SHP77 (cell line): ENCODE measurements around the gene BLM.

ENCODE experiments used
- DNase-seq, 2 experiments: peaks; one replicate each; lab custom pipeline; 2025; lab: John Stamatoyannopoulos, UW

Gene BLM

DNA sequence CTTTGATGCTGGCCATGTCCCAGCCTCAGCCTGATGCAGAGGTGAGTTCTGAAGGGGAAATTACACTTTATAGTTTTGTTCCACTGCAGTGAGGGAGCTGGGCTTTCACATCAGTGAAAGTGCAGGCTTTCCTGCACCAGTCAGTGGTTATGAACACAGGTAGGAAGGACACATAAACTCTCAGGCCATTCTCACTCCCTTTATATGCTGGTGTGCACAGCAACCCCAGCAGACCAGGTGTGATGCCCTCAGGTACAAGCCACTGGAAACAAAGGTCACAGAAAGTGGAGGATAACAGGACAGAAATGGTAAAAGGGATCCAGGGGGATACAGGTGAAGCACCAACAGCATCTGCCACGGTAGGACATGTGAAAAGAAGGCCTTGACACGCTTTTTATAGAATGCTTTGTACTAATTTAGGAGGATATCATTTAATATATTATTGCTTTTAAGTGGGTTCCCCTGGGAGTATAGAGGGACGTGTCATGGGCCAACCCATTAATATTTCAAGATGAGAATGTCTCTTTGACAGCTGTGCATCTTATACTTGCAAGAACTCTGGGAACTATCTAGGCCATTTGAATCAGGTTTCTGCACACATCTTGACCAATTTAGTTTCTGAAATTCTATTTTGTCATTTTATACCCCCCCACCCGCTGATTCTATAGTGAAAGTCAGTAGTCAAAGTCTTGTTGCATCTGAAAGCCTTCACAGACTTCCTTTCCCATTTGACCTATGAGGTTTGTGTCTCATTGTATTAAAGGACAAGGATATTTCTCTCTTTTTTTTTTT, 25.0 kb upstream of the BLM start:
- no peak for DNase-seq

DNA sequence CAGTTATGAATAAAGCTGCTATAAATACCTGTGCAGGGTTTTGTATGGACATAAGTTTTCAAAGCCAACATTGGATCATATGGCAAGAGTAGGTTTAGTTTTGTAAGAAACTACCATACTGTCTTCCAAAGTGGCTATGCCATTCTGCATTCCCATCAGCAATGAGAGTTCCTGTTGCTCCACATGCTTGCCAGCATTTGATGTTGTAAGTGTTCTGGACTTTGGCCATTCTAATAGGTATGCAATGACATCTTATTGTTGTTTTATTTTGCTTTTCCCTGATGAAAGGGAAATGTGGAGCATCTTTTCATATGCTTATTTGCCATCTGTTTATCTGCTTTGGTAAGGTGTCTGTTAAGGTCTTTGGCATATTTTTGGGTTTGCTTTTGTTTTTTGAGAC, 22.2 kb upstream of the BLM start:
- no peak for DNase-seq

DNA sequence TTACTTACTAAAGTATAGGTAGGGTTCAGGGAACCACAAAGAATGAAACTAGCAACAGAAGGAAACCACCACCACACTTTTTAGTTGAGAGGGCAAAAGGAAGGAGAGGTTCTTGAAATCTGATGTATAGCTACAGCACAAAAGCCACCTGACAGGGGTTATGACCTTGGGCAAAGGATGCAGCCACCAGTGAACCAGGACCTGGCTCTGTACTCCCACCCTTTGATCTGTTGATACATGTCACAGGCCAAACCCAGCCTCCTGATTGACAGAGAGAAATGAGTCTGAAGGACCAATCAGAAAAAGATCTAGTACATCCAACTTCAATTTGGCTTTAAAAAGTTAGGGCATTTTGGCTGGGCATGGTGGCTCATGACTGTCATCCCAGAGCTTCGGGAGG, 20.0 kb upstream of the BLM start:
- DNase-seq, result no peak

DNA sequence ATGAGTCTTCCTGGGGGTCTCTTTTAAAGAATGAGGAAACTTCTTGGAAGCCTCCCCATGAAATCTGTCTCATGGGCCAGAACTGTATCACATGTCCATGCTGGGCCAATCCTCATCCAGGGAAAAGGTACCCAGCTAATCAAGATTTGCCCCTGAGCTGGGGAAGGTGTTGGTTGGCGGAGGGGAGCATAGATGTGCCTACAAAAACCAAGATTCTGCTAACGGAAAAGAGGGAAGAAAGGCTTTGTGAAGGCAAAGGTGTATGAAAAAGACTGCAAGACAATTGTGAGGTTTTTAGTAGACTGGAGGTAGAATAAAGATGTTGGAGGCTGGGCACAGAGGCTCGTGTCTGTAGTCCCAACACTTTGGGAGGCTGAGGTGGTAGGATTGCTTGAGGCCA, 18.5 kb upstream of the BLM start:
- no peak for DNase-seq

DNA sequence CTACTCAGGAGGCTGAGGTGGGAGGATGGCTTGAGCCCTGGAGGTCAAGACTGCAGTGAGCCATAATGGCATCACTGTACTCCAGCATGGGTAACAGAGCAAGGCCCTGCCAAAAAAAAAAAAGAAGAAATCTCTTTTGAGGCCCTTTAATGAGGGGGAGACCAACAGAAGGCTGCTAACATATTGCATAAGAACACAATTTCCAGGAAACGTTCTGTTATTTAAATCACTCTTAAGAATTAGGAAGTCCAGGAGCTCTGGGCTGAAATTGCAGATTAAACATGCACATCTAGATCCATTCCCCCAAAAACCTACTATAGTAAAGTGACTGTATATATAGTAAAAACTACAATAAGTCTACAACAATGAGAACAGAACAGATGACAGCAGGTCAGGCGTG, 16.1 kb upstream of the BLM start:
- no peak for DNase-seq

DNA sequence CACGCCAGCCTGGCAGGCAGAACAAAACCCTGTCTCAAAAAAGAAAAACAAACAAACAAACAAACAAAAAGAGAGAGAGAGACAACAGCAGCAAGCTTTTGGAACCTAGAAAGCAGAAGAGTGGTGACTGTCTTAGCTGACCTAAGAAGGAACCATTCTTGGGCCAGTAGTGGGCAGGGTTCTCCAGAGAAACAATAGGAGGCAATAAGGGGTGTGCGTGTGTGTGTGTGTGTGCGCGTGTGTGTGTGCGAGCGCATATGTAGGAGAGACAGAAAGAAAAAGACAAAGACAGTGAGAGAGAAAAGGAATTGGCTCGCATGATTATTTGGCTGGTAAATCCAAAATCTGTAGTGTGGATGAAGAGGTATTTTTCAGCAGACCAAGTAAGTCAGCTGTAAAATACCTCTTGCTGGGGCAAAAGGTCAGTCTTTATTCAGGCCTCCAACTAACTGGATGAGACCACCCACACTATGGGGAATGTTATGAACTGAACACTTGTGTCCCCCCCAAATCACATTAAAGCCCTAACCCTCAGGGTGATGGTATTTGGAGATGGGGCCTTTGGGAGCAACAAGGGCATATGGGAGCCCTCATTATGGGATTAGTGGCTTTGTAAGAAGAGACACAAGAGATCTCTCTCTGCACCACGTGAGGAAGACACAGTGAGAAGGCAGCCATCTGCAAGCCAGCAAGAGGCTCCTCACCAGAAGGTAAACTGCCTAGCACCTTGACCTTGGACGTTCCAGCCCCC, 15.1 kb upstream of the BLM start:
- DNase-seq, result no peak

DNA sequence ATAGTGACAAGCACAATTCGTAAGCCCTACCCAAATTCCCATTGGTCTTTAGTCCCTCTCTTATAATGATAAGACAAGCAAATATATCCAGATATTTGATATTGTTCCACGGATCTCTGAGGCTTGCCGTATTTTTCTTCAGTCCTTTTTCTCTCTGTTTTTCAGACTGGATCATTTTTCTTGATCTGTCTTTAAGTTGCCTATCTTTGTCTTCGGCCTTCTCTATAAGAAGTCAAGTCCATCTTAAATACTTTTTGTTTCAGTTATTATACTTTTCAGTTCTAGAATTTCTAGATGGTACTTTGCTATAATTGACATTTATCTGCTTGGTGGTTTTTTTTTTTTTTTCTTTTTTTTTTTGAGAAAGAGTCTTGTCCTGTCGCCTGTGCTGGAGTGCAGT, 13.7 kb upstream of the BLM start:
- no peak for DNase-seq

DNA sequence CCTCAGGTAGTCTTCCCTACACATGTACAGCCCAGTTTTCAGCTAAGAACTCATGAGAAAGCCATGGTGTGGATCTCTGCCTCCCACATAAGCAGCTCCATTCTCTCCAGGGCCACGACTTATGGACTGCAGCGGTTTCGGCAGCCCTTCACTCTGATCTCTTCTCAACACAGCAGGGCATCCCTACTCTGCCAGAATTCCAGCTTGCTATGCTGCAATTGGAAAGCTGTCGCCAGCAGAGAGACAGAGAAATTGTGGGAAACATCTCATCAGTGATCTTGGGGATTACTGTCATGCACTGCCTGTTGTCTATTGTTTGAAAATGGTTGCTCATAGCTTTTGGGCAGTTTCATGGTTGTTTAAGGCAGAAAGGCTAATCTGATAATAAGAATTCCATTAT, 11.9 kb upstream of the BLM start:
- DNase-seq, result no peak

DNA sequence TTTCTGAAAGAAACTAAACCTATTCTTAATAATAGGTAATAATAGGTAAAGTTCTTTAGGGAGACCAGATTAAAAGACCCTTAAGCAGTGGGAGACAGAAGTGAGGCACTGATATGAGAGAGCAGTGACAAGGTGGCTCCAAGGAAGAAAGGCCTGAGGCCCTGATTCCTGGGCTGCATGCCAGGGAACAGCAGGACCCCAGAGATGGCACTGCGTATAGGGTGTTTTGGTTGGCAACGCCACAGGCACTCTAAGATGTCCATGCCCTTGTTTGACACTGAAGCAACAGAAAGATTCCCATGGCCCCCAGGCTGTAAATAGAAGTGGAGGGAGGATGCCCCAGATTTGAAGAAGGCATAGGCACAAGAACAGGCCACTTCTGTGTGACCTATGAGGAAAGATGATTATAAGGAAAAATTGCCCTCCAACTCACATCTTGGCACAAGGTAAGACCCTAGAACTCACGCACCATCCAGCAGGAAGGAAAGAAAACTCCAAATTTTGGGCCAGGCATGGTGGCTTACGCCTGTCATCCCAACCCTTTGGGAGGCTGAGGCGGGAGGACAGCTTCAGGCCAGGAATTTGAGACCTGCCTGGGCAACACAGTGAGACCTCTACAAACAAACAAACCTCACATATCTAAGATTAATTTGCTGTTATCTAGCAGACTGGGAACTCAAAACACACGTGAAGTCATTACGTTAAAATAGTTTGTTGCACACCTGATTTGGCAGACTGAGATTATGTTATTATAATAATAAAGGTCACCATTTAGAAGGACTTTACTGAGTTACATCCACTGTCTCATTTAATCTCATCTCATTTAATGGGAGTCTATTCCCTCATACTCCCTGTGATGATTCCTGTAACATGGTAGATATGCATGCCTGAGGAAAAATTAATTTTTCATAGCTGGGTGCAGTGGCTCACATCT, 10.5 kb upstream of the BLM start:
- no peak for DNase-seq

DNA sequence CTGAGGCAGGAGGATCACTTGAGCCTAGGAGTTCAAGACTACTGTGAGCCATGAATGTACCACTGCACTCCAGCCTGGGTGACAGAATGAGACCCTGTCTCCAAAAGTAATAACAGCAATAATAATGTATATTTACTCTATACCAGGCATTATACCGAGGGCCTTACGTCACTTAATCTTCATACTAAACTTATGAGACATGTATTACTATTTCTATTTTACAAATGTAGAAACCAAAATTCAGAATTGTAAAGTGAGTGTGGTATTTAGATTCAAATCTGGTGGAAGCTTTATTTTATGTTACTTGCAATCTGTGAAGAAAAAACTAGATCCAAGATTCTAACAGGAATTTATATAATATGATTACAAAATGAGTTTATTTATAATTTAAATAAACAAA, 9.7 kb upstream of the BLM start:
- no peak for DNase-seq

DNA sequence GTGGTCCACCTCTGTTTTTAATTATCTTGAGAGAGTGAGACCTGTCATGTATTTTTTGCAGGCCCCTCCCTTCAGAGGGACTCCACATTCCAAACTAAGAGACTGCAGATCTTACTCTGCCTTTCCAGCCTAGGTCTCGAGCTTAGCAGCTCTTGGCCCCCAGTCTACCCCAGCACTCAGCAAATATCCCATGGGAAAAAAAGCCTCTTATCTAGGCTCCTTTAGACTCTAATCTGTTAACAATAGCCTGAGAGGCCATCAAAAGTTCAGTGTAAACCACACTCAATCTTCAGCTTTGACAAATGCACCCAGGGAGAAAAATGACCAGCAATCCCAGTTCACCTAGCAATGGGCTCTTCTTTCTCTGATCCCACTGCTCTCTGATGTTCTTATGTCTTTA, 8.6 kb upstream of the BLM start:
- no peak for DNase-seq

DNA sequence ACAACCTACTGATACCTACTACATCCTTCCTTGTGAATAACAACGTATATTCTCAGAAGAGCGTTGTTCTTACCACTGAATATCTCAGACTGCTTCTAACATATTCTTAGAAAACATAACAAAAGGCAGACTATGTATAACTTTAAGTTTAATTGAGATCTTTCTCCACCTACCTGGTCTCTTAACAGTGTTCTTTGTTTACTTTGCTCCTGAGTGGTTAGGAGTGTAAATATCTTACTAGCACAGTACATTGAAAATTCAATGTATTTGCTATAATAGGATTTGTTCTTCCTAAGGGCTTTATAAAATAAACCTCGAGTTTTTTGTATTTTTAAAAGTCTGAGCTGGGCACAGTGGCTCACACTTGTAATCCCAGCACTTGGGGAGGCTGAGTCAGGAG, 7.9 kb upstream of the BLM start:
- DNase-seq, result no peak

DNA sequence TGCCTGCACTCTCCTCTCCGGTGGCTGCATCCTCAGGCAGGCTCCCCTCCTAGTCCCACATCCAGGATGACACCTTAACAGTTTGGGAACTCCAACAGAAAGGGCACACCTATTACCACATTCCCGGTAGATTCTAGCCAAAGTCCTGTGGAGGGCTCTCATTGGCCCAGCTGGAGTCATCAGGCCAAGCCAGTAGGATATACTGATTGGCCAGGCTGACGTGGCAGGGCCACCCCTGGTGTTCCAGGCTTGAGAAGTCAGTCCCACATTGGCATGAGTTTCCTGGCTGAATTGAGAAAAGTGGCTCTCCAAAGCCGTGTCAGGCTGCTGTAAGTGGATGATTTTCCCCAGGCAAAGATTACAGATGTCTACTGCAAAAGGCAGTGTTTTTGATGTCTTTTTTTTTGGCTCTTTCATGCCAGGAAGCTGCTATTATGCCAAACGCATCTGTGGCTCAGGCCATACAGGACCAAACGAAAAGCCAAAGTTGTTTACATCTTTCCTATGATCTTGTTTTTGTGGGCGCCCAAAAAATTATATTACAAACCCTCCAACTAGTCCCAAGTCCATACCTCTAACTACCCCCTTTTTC, 6.6 kb upstream of the BLM start:
- DNase-seq, result no peak

DNA sequence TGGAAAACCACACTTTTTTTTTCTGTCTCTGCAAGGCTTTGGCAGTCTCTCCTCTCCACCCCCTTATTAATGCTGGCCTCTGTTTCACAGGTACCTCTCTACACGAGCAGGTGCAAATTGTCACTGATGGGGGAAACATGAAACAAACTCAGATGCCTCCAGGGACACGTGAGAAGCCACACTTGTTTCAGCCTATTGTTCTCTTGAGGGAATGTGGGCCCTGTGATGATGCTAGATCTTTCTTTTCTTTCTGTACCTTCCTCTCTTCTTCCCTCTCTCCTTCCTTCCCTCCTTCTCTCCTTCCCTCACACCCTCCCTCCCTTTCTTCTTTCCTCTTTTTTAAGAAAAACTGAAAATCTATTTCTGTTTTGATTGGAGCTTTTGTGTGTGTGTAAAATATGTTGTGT, 5.7 kb upstream of the BLM start:
- no peak for DNase-seq

DNA sequence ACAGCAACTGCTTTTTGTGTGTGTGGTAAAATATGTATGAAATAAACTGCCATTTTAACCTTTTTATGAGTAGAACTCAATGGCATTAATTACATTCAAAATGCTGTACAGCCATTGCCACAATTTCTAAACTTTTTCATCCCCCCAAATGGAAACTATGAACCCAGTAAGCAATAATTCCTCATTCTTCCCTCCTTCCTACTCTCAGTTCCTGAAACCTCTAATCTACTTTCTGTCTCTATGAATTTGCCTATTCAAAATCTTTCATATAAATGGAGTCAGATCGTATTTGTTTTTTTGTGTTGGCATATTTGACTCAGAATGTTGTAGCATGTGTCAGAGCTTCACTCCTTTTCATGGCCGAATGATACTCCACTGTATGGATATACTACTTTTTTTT, 5.3 kb upstream of the BLM start:
- no peak for DNase-seq

DNA sequence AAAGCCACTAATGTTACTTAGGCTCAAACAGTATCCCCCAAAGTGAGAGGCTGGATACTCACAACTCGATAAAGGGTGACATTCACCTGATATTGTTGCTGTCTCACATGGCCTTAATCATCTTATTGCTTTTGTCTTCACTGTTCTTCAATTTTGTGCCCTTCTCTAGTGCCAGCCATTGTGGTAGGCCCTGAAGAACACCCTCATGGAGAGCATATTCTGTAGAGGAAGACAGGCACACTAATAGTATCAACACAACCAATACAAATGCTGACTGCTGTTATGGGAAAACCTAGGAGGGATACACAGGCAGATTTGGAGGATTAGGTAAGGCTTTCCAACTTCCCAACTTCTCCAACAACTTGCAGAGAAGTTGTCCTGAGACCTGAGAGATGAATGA, 4.1 kb upstream of the BLM start:
- DNase-seq, result no peak

DNA sequence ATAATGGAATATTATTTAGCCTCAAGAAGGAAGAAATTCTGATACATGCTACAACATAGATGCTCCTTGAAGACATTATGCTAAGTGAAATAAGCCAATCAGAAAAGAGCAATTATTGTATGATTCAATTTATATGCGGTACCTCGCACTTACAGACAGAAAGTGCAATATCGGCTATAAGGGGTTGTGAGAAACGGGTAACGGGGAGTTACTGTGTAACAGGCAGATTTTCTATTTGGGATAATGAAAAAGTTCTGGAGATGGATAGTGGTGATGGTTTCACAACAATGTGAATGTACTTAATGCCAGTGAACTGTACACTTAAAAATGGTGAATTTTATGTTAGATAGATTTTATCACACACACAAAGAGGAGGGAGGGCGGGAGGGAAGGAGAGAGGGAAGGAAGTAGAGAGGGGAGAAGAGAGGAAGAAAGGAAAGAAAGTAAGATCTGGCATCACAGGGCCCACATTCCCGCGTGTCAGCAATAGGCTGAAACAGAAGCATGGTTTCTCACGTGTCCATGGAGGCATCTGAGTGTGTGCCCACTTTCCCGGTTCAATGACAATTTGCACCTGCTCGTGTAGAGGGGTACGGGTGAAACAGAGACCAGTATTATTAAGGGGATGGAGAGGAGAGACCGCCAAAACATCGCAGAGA, 700 bp upstream of the BLM start:
- peak in 1 of 2 experiments; percentile 20 for DNase-seq

DNA sequence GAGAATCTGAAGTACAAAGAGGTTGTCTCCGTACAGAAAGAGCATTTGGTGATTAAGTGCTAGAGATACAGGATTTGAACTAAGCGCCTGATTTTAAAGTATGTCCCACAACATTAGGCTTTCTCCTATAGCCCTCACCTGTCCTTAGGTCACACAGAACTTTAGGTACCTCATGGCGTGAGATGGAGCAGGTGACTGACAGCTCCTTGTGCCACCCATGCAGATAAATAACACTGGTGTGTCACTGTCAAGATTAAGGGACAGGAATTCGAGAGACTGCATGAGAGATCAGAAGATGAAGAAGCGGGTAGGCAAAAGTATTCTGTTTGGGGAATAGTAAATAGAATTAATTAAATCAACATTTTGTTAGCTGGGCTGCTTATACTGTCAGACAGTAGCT, 1.1 kb downstream of the BLM start:
- no peak for DNase-seq

DNA sequence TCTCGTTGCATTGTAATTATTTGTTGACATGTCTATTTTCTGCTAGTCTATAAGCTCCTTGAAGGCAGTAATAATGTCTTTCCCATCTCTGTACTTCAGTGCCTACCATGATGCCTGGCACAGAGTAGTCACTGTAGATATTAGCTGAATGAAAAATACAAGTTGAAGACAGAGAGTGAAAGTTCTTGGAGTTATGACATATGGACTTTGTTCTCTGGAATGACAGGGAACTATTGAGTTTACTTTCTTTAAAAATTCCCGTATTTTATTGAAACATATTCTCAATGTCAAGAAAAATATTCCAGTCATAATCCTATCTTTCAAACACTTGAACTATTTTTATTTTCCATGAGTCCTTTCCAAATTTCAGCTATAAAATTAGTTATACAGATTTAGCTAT, 3.0 kb downstream of the BLM start:
- DNase-seq, result no peak

DNA sequence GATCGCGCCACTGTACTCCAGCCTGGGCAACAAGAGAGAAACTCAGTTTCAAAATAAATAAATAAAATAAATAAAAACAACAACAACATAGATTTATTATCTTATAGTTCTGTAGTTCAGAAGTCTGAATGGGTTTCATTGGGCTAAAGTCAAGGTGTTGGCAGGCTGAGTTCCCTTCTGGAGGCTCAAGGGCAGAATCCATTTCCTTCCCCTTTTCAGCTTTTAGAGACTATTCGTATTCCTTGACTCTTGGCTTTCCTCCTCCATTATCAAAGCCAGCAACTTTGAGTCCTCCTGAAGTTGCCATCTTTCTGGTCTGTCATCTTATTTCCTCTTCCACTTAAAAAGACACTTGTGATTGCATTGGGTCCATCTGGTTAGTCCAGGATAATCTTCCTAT, 12.1 kb downstream of the BLM start:
- DNase-seq, result no peak

DNA sequence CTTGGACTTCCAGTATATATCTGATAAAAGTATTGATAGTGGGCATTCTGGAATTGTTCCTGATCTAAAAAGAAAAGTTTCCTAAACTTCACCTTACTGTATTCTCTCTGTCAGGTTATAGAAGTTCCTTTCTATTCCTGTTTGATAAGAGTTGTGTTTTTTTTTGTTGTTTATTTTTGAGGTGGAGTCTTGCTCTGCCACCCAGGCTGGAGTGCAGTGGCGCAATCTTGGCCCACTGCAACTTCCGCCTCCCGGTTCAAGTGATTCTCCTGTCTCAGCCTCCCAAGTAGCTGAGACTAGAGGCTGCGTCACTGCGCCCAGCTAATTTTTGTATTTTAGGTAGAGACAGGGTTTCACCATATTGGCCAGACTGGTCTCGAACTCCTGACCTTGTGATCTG, 13.1 kb downstream of the BLM start:
- DNase-seq, result no peak

DNA sequence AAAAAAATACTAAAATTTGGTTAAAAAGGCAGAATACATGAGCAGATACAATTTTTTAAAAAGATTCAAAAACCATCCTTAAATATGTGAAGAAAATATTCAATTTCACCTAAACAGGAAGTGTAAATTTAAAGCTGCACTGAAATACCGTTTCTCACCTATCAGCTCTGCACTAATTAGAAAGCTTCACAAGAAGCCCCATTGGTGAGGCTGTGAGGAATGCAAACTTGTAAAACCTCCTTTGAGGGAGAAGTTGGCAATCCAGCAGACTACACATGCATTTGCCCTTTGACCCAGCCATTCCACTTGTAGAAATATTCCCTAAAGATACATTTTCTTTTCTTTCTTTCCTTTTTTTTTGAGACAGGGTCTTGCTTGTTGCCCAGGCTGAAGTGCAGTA, 18.8 kb downstream of the BLM start:
- DNase-seq, result no peak
